ENCODE measurements around the gene IQCF5.

DNA sequence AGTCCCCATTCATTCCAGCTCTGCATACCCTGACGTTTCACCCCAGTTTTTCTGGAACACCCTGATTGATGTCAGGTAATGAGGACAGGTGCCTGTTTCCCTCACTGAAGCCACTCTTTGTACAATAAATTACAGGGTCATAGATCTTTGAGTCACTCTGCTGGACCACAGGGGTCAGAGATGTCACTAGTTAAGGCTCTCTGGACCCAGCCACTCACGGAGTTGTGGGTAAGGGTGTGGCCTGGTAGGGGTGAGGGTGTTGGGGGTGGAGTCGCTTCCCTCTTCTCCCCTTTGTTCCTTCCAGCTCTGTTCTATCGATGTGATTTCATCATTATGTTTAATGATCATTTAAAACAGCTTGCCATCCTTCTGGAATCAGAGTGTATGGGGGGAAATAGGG, 512 bp downstream of the IQCF5 start:
- TF ChIP-seq POLR2AphosphoS5 (IDR thresholded peaks at IDR 0.05) (no peak), POLR2A (IDR thresholded peaks at IDR 0.05; ENCODE audit: low read depth) (no peak)
- TF ChIP-seq, protein P1, sequence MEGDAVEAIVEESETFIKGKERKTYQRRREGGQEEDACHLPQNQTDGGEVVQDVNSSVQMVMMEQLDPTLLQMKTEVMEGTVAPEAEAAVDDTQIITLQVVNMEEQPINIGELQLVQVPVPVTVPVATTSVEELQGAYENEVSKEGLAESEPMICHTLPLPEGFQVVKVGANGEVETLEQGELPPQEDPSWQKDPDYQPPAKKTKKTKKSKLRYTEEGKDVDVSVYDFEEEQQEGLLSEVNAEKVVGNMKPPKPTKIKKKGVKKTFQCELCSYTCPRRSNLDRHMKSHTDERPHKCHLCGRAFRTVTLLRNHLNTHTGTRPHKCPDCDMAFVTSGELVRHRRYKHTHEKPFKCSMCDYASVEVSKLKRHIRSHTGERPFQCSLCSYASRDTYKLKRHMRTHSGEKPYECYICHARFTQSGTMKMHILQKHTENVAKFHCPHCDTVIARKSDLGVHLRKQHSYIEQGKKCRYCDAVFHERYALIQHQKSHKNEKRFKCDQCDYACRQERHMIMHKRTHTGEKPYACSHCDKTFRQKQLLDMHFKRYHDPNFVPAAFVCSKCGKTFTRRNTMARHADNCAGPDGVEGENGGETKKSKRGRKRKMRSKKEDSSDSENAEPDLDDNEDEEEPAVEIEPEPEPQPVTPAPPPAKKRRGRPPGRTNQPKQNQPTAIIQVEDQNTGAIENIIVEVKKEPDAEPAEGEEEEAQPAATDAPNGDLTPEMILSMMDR (IDR thresholded peaks at IDR 0.05): no peak

Data from esophagus muscularis mucosa (tissue), 3 donors.